OCI-LY1 (cell line): ENCODE data around the gene SLC27A6.

Source experiments
- H2AFZ ChIP-seq: fragments of 200-600 bp; sonication (generic), shearing (Covaris generic); 2 replicates; pipeline ENCODE4 v1.6.0; 2014; ENCODE audit warnings: antibody characterized with exemption, mild to moderate bottlenecking, low read length
- H3F3A ChIP-seq: fragments of 200-600 bp; sonication (generic), shearing (Covaris generic); 2 replicates; pipeline ENCODE4 v1.6.0; 2014; ENCODE audit warnings: mild to moderate bottlenecking, antibody characterized with exemption, low read length, moderate library complexity; ENCODE audit not compliant: insufficient read depth
- H3K27ac ChIP-seq: fragments of 200-600 bp; sonication (generic); 2 replicates; pipeline ENCODE4 v1.5.1; 2014; ENCODE audit warnings: low read length, mixed run types, mild to moderate bottlenecking, low read depth; ENCODE audit not compliant: poor library complexity, severe bottlenecking
- H3K27me3 ChIP-seq: fragments of 200-600 bp; sonication (generic); 2 replicates; pipeline ENCODE4 v1.6.0; 2014; ENCODE audit warnings: antibody characterized with exemption, mild to moderate bottlenecking, low read length, moderate library complexity; ENCODE audit not compliant: insufficient read depth
- H3K36me3 ChIP-seq: fragments of 200-600 bp; sonication (generic); 2 replicates; pipeline ENCODE4 v1.6.1; 2014; ENCODE audit warnings: mild to moderate bottlenecking, antibody characterized with exemption, low read length, moderate library complexity, mixed read lengths; ENCODE audit not compliant: insufficient read depth
- H3K4me1 ChIP-seq: fragments of 200-600 bp; sonication (generic); 2 replicates; pipeline ENCODE4 v1.5.1; 2014; ENCODE audit warnings: mild to moderate bottlenecking, low read length, moderate library complexity; ENCODE audit not compliant: insufficient read depth, severe bottlenecking
- H3K4me2 ChIP-seq: fragments of 200-600 bp; sonication (generic), shearing (Covaris generic); 2 replicates; pipeline ENCODE4 v1.6.1; 2014; ENCODE audit warnings: low read length
- H3K4me3 ChIP-seq: fragments of 200-600 bp; sonication (generic); 2 replicates; pipeline ENCODE4 v1.5.1; 2014; ENCODE audit warnings: low read length, low read depth, mild to moderate bottlenecking, mixed read lengths; ENCODE audit not compliant: poor library complexity, severe bottlenecking
- H3K79me2 ChIP-seq: fragments of 200-600 bp; shearing (Covaris generic); 2 replicates; pipeline ENCODE4 v1.6.1; 2016; ENCODE audit warnings: mixed run types, low read length, mixed read lengths; ENCODE audit not compliant: insufficient read depth
- H3K9ac ChIP-seq: fragments of 200-600 bp; sonication (generic), shearing (Covaris generic); 2 replicates; pipeline ENCODE4 v1.6.1; 2014; ENCODE audit warnings: mild to moderate bottlenecking, low read length, mixed read lengths
- H3K9me2 ChIP-seq: fragments of 200-600 bp; sonication (generic), shearing (Covaris generic); 2 replicates; pipeline ENCODE4 v1.6.1; 2014; ENCODE audit warnings: low read depth, mild to moderate bottlenecking, low read length, mixed read lengths
- H3K9me3 ChIP-seq: fragments of 200-600 bp; shearing (Covaris generic); 2 replicates; pipeline ENCODE4 v1.6.1; 2014; ENCODE audit warnings: low read length, mixed read lengths
- H4K20me1 ChIP-seq: fragments of 200-600 bp; sonication (generic), shearing (Covaris generic); 2 replicates; pipeline ENCODE4 v1.6.0; 2016; ENCODE audit warnings: mild to moderate bottlenecking, low read length; ENCODE audit not compliant: insufficient read depth
- EZH2 ChIP-seq: fragments of 200-600 bp; sonication (generic), shearing (Covaris generic); IDR thresholded peaks from 2 replicates; pipeline ENCODE4 v1.8.0; 2017; ENCODE audit warnings: borderline replicate concordance, mixed run types, mild to moderate bottlenecking, antibody characterized with exemption, low read length, moderate library complexity, mixed read lengths
- TF ChIP-seq, protein P1 (sequence below): fragments of 200-600 bp; sonication (generic), shearing (Covaris generic); IDR thresholded peaks from 2 replicates; pipeline ENCODE4 v1.5.1; 2017; ENCODE audit warnings: mild to moderate bottlenecking, antibody characterized with exemption, low read length, moderate library complexity, mixed read lengths

The SLC27A6 gene, protein sequence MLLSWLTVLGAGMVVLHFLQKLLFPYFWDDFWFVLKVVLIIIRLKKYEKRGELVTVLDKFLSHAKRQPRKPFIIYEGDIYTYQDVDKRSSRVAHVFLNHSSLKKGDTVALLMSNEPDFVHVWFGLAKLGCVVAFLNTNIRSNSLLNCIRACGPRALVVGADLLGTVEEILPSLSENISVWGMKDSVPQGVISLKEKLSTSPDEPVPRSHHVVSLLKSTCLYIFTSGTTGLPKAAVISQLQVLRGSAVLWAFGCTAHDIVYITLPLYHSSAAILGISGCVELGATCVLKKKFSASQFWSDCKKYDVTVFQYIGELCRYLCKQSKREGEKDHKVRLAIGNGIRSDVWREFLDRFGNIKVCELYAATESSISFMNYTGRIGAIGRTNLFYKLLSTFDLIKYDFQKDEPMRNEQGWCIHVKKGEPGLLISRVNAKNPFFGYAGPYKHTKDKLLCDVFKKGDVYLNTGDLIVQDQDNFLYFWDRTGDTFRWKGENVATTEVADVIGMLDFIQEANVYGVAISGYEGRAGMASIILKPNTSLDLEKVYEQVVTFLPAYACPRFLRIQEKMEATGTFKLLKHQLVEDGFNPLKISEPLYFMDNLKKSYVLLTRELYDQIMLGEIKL

DNA sequence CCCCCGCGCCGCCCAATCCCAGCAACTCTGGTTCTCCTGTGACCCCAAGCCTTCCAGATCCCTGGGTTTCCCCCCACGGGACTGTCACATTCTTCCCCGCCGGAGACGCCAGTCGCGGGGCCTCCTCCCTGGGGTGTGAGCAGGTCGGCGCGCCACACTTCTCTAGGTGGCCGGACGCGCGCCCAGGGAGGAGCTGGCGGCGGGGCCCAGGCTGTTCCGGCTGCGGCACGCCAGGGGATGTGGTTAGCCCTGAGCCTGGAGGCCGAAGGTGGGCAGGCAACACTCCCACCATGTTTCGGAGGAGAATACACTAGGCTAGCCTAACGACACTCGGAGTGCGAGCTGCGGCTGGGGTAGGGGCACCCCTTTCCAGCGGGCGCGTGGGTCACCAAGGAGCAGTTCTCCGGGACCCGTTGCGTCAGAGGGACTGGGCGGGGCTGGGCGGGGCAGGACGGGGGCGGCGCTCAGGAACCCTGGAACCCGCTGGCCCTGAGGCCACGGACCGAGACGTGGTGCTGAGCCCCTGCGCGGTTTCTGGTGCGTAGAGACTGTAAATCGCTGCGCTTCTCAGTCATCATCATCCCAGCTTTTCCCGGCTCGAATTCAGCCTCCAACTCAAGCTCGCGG, at the start of gene SLC27A6:
Gene SLC27A6 (plus strand): TSS at position 478 of the 627 bp plus-strand sequence. CDS start 650 bp downstream, outside the sequence.
- Histone ChIP-seq H3K79me2 (no peaks in the 10 kb centered on the region), H3K4me2 (no peak within 1 kb of the TSS), H3K4me3 (no peak within 1 kb of the TSS), H3K9me3 (no peaks in the 10 kb centered on the region), H2AFZ (no peak within 1 kb of the TSS), H4K20me1 (no peaks in the 10 kb centered on the region), H3K4me1 (no peaks in the 10 kb centered on the region), H3K9ac (no peak within 1 kb of the TSS), H3K27me3 (no peaks in the 10 kb centered on the region), H3K27ac (no peak within 1 kb of the TSS), H3F3A (no peaks in the 10 kb centered on the region), H3K9me2 (no peaks in the 10 kb centered on the region), H3K36me3 (no peaks in the 10 kb centered on the region)
- TF ChIP-seq, protein P1, sequence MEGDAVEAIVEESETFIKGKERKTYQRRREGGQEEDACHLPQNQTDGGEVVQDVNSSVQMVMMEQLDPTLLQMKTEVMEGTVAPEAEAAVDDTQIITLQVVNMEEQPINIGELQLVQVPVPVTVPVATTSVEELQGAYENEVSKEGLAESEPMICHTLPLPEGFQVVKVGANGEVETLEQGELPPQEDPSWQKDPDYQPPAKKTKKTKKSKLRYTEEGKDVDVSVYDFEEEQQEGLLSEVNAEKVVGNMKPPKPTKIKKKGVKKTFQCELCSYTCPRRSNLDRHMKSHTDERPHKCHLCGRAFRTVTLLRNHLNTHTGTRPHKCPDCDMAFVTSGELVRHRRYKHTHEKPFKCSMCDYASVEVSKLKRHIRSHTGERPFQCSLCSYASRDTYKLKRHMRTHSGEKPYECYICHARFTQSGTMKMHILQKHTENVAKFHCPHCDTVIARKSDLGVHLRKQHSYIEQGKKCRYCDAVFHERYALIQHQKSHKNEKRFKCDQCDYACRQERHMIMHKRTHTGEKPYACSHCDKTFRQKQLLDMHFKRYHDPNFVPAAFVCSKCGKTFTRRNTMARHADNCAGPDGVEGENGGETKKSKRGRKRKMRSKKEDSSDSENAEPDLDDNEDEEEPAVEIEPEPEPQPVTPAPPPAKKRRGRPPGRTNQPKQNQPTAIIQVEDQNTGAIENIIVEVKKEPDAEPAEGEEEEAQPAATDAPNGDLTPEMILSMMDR, result no peak
- no peak for TF ChIP-seq EZH2

DNA sequence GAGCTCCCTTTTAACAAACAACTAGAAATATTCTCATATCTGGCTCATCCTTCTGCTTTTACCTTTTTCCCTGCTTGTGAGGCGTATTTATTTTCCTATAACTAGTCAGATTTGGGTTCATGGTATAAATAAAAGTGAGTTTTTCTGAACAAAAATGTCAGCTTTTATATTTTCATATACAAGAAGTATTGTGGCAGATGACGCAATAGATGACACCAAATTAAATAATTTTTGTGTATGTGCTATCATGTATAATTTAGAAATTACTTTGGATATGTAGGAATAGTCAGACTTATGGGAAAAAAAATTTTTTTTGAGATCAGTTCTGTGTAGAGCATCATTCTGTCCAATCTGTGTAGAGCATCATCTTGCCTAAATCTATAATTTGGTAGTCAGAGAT, 45.7 kb upstream of the SLC27A6 start:
- no peak overlapping the region for H2AFZ ChIP-seq
- H3K27ac ChIP-seq, result no peak overlapping the region
- H3K9me3 ChIP-seq, result no peaks in the 10 kb centered on the region
- no peak overlapping the region for H3K9ac ChIP-seq
- H3K79me2 ChIP-seq, result no peaks in the 10 kb centered on the region
- TF ChIP-seq, protein P1, result no peak
- TF ChIP-seq EZH2, result no peak
- H3K27me3 ChIP-seq, result no peaks in the 10 kb centered on the region
- no peaks in the 10 kb centered on the region for H4K20me1 ChIP-seq
- no peaks in the 10 kb centered on the region for H3K4me1 ChIP-seq
- H3F3A ChIP-seq, result no peaks in the 10 kb centered on the region
- H3K4me3 ChIP-seq, result no peak overlapping the region
- no peak overlapping the region for H3K4me2 ChIP-seq
- no peaks in the 10 kb centered on the region for H3K9me2 ChIP-seq
- H3K36me3 ChIP-seq, result no peaks in the 10 kb centered on the region

DNA sequence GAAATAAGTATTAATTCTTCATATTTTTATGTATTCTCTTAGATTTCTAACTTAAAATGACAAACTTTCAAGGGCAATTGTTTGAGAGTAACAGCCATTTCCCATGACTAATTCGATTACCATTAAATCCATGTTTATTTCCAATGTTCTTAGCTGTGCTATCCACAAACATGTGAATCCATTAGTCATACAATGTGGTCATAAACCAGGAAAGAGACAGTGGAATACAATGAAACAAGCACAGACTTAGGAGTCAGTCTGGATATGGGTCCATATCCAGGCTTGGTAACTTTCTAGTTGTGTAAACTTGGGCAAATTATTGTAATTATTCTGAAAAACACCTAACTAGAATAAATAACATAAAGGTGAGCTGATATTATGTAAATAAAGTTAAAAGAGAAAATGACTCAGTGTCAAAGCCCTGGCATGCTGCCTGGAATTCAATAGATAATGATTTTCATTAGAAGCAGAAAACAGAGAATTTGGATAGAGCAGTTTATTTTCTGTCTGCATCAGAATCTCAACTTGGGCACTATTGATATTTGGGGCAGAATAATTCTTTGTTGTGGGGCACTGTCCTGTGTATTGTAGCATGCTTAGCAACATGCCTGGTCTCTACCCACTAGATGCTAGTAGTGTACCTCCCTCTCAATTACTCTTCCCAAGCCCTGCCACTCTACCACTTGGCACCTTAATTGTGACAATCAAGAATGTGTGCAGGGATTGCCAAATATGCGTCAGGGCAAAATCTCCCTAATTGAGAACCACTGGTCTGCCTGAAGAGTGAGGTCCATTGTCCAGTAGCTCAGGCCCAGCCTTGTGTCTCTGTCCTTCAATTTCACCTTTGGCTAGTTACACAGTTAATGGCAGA, 44.7 kb upstream of the SLC27A6 start:
- Histone ChIP-seq H2AFZ (no peak overlapping the region), H3K4me2 (no peak overlapping the region), H3K79me2 (no peaks in the 10 kb centered on the region), H3F3A (no peaks in the 10 kb centered on the region), H3K4me3 (no peak overlapping the region), H4K20me1 (no peaks in the 10 kb centered on the region), H3K4me1 (no peaks in the 10 kb centered on the region), H3K9ac (no peak overlapping the region), H3K27ac (no peak overlapping the region), H3K9me2 (no peaks in the 10 kb centered on the region), H3K27me3 (no peaks in the 10 kb centered on the region), H3K9me3 (no peaks in the 10 kb centered on the region), H3K36me3 (no peaks in the 10 kb centered on the region)
- TF ChIP-seq, protein P1, result no peak
- TF ChIP-seq EZH2, result no peak
